ENCODE measurements around the gene CPPED1.
"Not testable (repeated sequence)": the region's sequence is repeated elsewhere in the genome, so short reads cannot be mapped to it uniquely, and the experiment has no call there.

Gene CPPED1

DNA sequence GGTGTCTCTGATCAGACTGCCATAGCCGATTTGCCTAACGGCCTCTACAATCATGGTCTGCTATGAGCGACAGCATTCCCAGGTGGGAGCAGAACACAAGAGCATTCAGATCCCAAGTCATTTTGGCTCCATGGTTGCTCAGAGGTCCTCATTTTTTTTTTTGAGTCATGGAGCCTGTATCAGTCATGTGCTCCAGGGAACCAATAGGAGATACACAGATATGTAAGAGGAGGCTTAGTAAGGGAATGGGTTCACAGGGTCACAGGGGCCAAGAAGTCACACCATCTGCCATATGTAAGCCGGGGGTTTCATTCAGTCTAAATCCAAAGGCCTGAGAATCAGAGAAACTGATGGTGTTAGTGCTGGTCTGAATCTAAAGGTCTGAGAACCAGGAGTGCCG lies 36.8 kb downstream of the CPPED1 start:
- H3K27ac ChIP-seq, result no peak overlapping the region
- no peak overlapping the region for H3K4me3 ChIP-seq
- TF ChIP-seq, protein P1, sequence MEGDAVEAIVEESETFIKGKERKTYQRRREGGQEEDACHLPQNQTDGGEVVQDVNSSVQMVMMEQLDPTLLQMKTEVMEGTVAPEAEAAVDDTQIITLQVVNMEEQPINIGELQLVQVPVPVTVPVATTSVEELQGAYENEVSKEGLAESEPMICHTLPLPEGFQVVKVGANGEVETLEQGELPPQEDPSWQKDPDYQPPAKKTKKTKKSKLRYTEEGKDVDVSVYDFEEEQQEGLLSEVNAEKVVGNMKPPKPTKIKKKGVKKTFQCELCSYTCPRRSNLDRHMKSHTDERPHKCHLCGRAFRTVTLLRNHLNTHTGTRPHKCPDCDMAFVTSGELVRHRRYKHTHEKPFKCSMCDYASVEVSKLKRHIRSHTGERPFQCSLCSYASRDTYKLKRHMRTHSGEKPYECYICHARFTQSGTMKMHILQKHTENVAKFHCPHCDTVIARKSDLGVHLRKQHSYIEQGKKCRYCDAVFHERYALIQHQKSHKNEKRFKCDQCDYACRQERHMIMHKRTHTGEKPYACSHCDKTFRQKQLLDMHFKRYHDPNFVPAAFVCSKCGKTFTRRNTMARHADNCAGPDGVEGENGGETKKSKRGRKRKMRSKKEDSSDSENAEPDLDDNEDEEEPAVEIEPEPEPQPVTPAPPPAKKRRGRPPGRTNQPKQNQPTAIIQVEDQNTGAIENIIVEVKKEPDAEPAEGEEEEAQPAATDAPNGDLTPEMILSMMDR (IDR thresholded peaks at IDR 0.05), result no peak
- no peak for DNase-seq (ENCODE audit: low spot score)

DNA sequence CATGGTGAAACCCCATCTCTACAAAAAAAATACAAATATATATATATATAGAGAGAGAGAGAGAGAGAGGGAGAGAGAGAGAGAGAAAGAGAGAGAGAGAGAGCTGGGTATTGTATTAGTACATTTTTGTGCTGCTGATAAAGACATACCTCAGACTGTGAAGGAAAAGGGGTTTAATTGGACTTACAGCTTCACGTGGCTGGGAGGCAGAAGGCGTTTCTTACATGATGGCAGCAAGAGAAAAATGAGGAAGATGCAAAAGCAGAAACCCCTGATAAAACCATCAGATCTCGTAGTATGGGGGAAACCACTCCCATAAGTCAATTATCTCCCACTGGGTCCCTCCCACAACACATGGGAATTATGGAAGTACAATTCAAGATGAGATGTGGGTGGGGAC lies 37.5 kb downstream of the CPPED1 start:
- H3K27ac ChIP-seq; H3K4me3 ChIP-seq; DNase-seq (ENCODE audit: low spot score): not testable (repeated sequence)

DNA sequence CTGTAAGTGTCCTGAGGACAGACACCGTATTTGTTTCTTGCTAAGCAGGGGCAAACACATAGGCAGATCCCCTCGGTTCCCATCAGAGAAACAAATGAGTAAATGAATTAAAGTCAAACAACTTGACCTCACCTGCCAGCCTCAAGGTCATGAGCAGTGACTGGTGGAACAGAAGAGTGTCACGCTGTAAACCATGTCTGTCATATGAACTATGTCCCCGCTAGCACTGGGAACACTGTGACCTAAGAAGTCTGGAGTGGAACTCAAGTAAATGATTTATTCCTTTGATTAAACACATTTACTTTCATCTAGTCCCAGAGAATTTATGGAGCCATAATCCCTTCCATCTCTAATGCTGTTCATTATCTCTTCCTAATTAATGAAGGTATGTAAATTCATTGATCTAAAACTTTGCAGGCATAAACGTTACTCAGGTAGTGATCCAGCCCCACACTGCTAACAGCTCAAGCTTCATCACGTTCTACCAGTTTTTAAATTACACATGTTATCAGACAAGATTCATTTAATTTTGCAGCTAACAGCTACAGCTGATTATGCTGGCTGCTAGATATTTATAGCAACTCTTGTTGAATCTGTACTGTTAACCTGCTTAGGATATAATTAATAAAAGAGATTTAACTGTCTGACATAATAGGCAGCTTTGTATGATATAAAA lies 38.7 kb downstream of the CPPED1 start:
- Histone ChIP-seq H3K27ac (no peak overlapping the region), H3K4me3 (no peak overlapping the region)
- TF ChIP-seq, protein P1 (IDR thresholded peaks at IDR 0.05), result no peak
- no peak for DNase-seq (ENCODE audit: low spot score)

DNA sequence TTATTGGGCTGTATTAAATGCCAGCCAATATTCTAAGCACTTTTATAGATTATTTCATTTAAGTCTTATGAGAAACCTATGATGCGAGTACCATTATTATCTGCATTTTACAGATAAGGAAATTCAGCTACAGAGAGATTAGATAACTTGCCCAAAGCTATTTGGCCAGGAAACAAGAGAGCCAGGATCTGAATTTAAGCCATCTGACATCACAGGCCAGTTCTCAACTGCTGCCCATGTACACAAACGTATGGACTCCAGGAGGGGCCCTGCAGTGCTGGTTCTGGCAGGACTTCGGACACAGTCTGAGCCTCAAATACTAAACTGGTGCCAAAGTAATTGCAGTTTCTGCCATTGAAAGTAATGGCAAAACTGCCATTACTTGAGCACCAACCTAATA lies 40.2 kb downstream of the CPPED1 start:
- TF ChIP-seq, protein P1 (IDR thresholded peaks at IDR 0.05), result no peak
- Histone ChIP-seq H3K4me3 (no peak overlapping the region), H3K27ac (no peak overlapping the region)
- peak; percentile 2 for DNase-seq (ENCODE audit: low spot score)

DNA sequence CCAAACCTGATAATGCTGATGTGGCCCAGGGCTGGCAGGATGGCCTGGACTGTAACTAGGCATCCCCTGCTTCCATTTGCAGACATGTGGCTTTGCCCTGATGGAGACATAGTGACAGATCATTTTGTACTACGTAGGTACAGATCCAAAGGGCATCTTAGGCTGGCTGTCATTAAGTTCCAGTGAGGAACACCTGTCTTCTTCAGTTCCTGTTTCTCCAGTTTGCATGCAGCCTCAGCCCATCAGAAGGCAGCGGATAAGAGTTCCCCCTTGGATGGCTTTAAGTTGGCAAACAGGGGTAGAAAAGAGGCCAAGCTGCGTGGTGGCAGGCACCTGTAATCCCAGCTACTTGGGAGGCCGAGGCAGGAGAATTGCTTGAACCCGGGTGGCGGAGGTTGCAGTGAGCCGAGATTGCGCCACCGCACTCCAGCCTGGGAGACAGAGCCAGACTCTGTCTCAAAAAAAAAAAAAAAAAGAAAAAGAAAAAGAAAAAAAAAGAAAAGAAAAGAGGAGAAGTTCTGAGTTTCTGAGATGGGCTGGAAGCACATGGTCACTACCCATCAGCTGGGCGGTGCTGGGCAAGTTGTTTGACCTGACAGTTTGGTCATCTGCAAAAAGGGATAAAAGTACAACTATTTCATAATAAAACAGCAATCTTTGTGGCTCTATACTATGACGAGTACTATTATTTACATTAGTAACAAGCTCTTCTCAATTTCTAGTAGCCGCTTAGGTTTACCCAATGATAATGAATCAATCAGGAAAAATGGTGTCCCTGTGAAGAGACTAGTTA lies 42.7 kb downstream of the CPPED1 start:
- H3K4me3 ChIP-seq, result no peak overlapping the region
- TF ChIP-seq, protein P1 (IDR thresholded peaks at IDR 0.05), result no peak

DNA sequence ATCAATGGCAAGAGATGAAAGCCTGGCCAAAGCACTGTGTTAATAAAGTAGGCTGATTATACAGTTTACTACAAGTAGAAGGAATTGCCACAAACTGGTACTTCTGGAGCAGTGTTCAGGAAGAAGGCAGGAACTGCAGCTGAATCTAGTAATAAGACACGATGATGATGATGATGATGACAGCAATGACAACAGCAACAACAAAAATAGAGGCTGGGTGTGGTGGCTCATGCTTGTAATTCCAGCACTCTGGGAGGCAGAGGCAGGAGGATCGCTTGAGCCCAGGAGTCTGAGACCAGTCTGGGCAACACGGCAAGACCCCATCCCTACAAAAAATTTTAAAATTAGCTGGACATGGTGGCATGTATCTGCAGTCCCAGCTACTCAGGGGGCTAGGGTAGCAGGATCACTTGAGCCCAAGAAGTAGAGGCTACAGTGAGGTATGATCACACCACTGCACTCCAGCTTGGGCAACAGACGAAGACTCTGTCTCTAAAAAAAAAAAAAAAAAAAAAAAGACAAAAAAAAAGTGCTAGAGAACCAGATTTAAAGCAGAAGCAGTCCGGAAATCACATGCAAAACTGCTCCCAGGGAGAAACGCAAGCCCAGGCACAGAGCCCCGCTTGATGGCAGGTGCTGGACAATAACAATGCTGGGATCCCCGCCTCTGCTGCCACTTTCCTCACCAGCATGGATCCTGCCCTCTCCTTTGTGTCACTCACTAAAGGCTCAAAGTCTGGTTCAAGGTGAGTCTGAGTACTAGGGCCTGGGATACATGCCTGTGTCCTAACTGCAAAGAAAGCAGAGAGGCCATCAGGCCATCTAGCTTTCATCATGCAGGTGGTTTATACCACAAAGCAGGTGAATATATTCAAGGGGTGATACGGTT lies 44.8 kb downstream of the CPPED1 start:
- Histone ChIP-seq H3K27ac (no peak overlapping the region), H3K4me3 (no peak overlapping the region)
- TF ChIP-seq, protein P1 (IDR thresholded peaks at IDR 0.05), result no peak
- DNase-seq (ENCODE audit: low spot score), result peak; percentile 21

More for the DNA sequence above, 42.7 kb downstream of the CPPED1 start:
- no peak overlapping the region for H3K27ac ChIP-seq
- no peak for DNase-seq (ENCODE audit: low spot score)

DNA sequence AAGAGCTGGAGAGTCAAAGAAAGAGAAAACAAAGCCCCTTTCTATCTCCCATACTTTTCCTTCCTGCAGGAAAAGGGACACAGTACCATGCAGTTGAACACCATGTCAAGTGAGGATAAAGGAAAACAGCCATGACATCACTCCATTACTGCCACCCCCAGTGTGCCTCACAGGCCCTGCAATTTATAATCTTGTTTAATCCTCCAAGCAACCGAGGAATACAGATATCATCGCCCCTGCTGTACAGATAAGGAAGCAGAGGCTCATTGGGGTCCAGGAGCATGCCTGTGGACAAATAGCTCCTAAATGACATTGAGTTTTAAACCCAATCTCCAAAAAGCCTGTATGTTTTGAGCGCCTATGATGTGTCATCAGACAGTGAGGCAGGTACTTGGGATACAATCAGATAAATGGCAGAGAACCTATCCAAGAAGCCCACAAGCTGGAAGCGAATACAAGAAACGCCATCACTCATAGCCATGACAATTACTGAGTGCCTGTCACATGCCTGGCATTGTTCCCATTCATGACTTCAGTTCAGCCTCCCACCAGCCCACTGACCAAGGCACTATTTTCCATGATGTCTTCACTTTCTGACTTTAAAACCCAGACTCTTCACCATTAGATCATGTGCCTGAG lies 45.5 kb downstream of the CPPED1 start:
- no peak overlapping the region for H3K27ac ChIP-seq
- TF ChIP-seq, protein P1 (IDR thresholded peaks at IDR 0.05), result no peak
- no peak overlapping the region for H3K4me3 ChIP-seq
- no peak for DNase-seq (ENCODE audit: low spot score)
